ENCODE data around the gene VSX2. TPM values are rescaled to one million over a fixed set of nuclear protein-coding genes. Genes with fewer than 3 reads are reported as not detected.

VSX2 gene
- total RNA-seq, result not detected
- polyA plus RNA-seq, result not detected

GRCh38 chr14:74238974-74239847 lies at the start of gene VSX2:
Gene VSX2, plus strand, starts transcription at chr14:74239449. Its CDS starts 113 bp downstream, at chr14:74239562.
- peaks cover 0 to 43% (median 10%) of the 10 kb centered on the region in 4 donors for H3K27me3 ChIP-seq
- peak within 1 kb of the TSS in 3 of 4 donors; percentile 12 to 33 (median 28) for H3K4me3 ChIP-seq
- 12 to 14% methylated on average over 38 to 40 of the region's 40 CpGs for WGBS, 2 donors
- ATAC-seq, result no peak
- peaks cover 10 to 16% (median 15%) of the 10 kb centered on the region in 3 donors for H3K4me1 ChIP-seq
- no peaks in the 10 kb centered on the region for H3K9me3 ChIP-seq
- no peak for TF ChIP-seq CTCF (IDR thresholded peaks at IDR 0.05)
- no peak for FAIRE-seq
- intact Hi-C loops (cut with DNase I), result no loop called here
- DNase-seq, result no peak
- no peak within 1 kb of the TSS for H3K27ac ChIP-seq
- H3K36me3 ChIP-seq, result no peaks in the 10 kb centered on the region

- DNase-seq, result no peak
- TF ChIP-seq CTCF (IDR thresholded peaks at IDR 0.05), result no peak
- no peaks in the 10 kb centered on the region for H3K4me1 ChIP-seq
- H3K4me3 ChIP-seq, result no peak overlapping the region
- no peaks in the 10 kb centered on the region for H3K36me3 ChIP-seq
- H3K27ac ChIP-seq, result no peak overlapping the region
- ATAC-seq, result no peak
- 65 to 71% methylated on average over 3 of the region's 3 CpGs for WGBS, 2 donors
- intact Hi-C loops (cut with DNase I), result no loop called here
- no peaks in the 10 kb centered on the region for H3K9me3 ChIP-seq
- no peak for FAIRE-seq
- no peaks in the 10 kb centered on the region for H3K27me3 ChIP-seq
Observed at GRCh38 chr14:74190927-74191575, 48.2 kb upstream of the VSX2 start.

GRCh38 chr14:74194506-74195274 lies 44.6 kb upstream of the VSX2 start:
- DNase-seq (no peak), FAIRE-seq (no peak), ATAC-seq (no peak)
- TF ChIP-seq CTCF (IDR thresholded peaks at IDR 0.05), result no peak
- intact Hi-C loops (cut with DNase I), result no loop called here
- 94 to 95% methylated on average over 8 of the region's 8 CpGs for WGBS, 2 donors
- H3K27me3 ChIP-seq, result no peaks in the 10 kb centered on the region
- H3K4me3 ChIP-seq, result no peak overlapping the region
- H3K4me1 ChIP-seq, result no peaks in the 10 kb centered on the region
- no peak overlapping the region for H3K27ac ChIP-seq
- H3K9me3 ChIP-seq, result no peaks in the 10 kb centered on the region
- H3K36me3 ChIP-seq, result no peaks in the 10 kb centered on the region

DNA sequence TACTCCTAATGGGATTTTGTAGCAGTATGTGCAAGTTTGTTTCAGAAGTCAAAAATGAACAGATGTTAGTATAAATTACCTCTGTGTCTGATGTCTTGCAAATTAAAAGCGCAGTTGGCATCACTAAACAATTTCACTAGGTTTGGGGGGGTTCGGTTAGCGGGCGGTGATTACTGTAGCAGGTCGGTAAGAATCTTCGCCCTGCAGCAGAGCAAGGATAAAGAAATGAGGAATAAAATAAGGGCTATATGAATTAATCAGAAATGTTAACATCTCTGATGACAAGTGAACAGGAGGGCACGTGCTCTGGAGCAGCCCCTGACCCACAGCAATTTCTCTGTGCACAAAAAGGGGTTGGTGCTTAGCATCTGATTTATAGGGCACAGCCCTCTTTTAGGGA lies 43.6 kb upstream of the VSX2 start:
- no peaks in the 10 kb centered on the region for H3K4me1 ChIP-seq
- H3K27ac ChIP-seq, result no peak overlapping the region
- H3K9me3 ChIP-seq, result no peaks in the 10 kb centered on the region
- H3K36me3 ChIP-seq, result no peaks in the 10 kb centered on the region
- H3K4me3 ChIP-seq, result no peak overlapping the region
- DNase-seq, result no peak
- no peak for FAIRE-seq
- ATAC-seq, result no peak
- no peaks in the 10 kb centered on the region for H3K27me3 ChIP-seq
- intact Hi-C loops (cut with DNase I), result no loop called here
- 95 to 97% methylated on average over 7 of the region's 7 CpGs for WGBS, 2 donors
- no peak for TF ChIP-seq CTCF (IDR thresholded peaks at IDR 0.05)

Data from pancreas (tissue), 10 donors.